HL-60 (cell line): ENCODE results near the gene SCN1B.
"Not testable (repeated sequence)": the region's sequence is repeated elsewhere in the genome, so short reads cannot be mapped to it uniquely, and the experiment has no call there.

ENCODE experiments used
- DNase-seq, 2 experiments: peaks; one replicate each; pipeline ENCODE4 v3.0.0-alpha.2; 2010 to 2020; ENCODE audit warnings: low read depth in 1 of 2, low spot score in 1 of 2
- H3K27ac ChIP-seq: fragments of 250-450 bp; sonication (Bioruptor Pico); replicated peaks from 2 replicates; pipeline ENCODE4 v1.5.1; 2020; ENCODE audit warnings: mild to moderate bottlenecking, moderate library complexity
- H3K27me3 ChIP-seq: fragments of 250-450 bp; sonication (Bioruptor Pico); 2 replicates; pipeline ENCODE4 v1.5.1; 2021; ENCODE audit warnings: mild to moderate bottlenecking, moderate library complexity; ENCODE audit not compliant: insufficient read depth, poor library complexity, severe bottlenecking
- H3K4me3 ChIP-seq: replicated peaks from 2 replicates; pipeline ENCODE4 v1.5.1; 2011; ENCODE audit warnings: mild to moderate bottlenecking, control low read depth, low read length; ENCODE audit not compliant: insufficient read depth
- CTCF ChIP-seq: IDR thresholded peaks from one replicate; pipeline ENCODE4 v1.5.1; 2011; ENCODE audit warnings: low read length, control low read depth, inconsistent platforms; ENCODE audit not compliant: insufficient read depth
- GABPA ChIP-seq: IDR thresholded peaks from 2 replicates; pipeline ENCODE4 v1.6.1; 2012; ENCODE audit warnings: low read depth
- POLR2AphosphoS5 ChIP-seq: IDR thresholded peaks from 2 replicates; pipeline ENCODE4 v1.6.1; 2012; ENCODE audit warnings: low read depth
- REST ChIP-seq: IDR thresholded peaks from 2 replicates; pipeline ENCODE4 v1.6.1; 2012; ENCODE audit warnings: low read depth; ENCODE audit not compliant: insufficient replicate concordance
- SPI1 ChIP-seq: IDR thresholded peaks from 2 replicates; pipeline ENCODE4 v1.6.1; 2012; ENCODE audit warnings: low read depth, mild to moderate bottlenecking, borderline replicate concordance

Gene SCN1B

GRCh38 chr19:35027009-35027408 is 3.3 kb upstream of the SCN1B start:
- no peak for DNase-seq
- Histone ChIP-seq H3K4me3 (no peak overlapping the region), H3K27ac (no peak overlapping the region), H3K27me3 (peaks cover 15% of the 10 kb centered on the region)
- TF ChIP-seq CTCF (no peak), POLR2AphosphoS5 (no peak), REST (no peak), GABPA (no peak), SPI1 (no peak)

GRCh38 chr19:35027851-35028599 is 2.2 kb upstream of the SCN1B start:
- no peak for DNase-seq
- H3K27me3 ChIP-seq, result peaks cover 23% of the 10 kb centered on the region
- TF ChIP-seq REST (no peak), GABPA (no peak), POLR2AphosphoS5 (no peak), CTCF (no peak), SPI1 (no peak)
- no peak overlapping the region for H3K4me3 ChIP-seq
- H3K27ac ChIP-seq, result no peak overlapping the region

GRCh38 chr19:35028600-35028885 is 1.7 kb upstream of the SCN1B start:
- not testable (repeated sequence) for H3K27ac ChIP-seq, H3K4me3 ChIP-seq, DNase-seq
- H3K27me3 ChIP-seq, result peaks cover 23% of the 10 kb centered on the region

GRCh38 chr19:35029275-35029736 is 964 bp upstream of the SCN1B start:
- peaks cover 23% of the 10 kb centered on the region for H3K27me3 ChIP-seq

GRCh38 chr19:35029737-35030256 is 473 bp upstream of the SCN1B start:
- no peak for DNase-seq
- TF ChIP-seq GABPA (no peak), CTCF (no peak), POLR2AphosphoS5 (no peak), REST (no peak), SPI1 (no peak)
- Histone ChIP-seq H3K27me3 (peaks cover 23% of the 10 kb centered on the region), H3K4me3 (peak overlapping the region; percentile 9), H3K27ac (no peak overlapping the region)

More at GRCh38 chr19:35029275-35029736, 964 bp upstream of the SCN1B start:
- DNase-seq, H3K4me3 ChIP-seq, H3K27ac ChIP-seq: not testable (repeated sequence)
